C4-2B (cell line): ENCODE measurements around the gene RPL9.

Source experiments
- H3K27ac ChIP-seq: fragments of 450-650 bp; 2 replicates; pipeline ENCODE4 v1.5.1; 2017
- ZFX ChIP-seq: fragments of 450-650 bp; IDR thresholded peaks from 2 replicates; pipeline ENCODE4 v1.6.1; 2017
- TF ChIP-seq, protein P1 (sequence below): fragments of 450-650 bp; conservative IDR thresholded peaks from 2 replicates; pipeline ENCODE4 v1.5.1; 2017; ENCODE audit warnings: mild to moderate bottlenecking

The RPL9 gene

GRCh38 chr4:39495446-39496213 is 36.9 kb upstream of the RPL9 start:
- no peak overlapping the region for H3K27ac ChIP-seq
- no peak for TF ChIP-seq ZFX
- TF ChIP-seq, protein P1, sequence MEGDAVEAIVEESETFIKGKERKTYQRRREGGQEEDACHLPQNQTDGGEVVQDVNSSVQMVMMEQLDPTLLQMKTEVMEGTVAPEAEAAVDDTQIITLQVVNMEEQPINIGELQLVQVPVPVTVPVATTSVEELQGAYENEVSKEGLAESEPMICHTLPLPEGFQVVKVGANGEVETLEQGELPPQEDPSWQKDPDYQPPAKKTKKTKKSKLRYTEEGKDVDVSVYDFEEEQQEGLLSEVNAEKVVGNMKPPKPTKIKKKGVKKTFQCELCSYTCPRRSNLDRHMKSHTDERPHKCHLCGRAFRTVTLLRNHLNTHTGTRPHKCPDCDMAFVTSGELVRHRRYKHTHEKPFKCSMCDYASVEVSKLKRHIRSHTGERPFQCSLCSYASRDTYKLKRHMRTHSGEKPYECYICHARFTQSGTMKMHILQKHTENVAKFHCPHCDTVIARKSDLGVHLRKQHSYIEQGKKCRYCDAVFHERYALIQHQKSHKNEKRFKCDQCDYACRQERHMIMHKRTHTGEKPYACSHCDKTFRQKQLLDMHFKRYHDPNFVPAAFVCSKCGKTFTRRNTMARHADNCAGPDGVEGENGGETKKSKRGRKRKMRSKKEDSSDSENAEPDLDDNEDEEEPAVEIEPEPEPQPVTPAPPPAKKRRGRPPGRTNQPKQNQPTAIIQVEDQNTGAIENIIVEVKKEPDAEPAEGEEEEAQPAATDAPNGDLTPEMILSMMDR, result no peak

GRCh38 chr4:39494354-39494753 is 35.6 kb upstream of the RPL9 start:
- TF ChIP-seq ZFX, result no peak
- TF ChIP-seq, protein P1, result no peak
- H3K27ac ChIP-seq, result no peak overlapping the region

DNA sequence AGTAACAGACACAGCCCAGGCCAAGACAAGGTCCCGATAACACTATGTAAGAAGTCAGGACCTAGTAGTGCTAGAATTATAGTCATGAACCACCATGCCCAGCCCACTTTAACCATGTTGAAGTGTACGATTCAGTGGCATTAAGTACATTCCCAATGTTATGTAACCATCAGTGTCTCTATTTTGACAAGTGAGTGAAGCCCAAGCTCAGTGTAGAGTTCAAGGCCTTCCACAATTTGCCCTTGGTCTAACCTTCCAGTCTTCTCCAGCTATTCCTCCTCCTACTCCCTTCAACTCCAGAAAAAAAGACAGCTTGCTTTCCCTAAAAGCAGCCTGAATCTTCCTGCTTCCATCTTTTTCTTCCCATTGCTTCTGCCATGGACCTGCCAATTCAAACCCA is 31.6 kb upstream of the RPL9 start:
- H3K27ac ChIP-seq, result no peak overlapping the region
- TF ChIP-seq, protein P1, result no peak
- no peak for TF ChIP-seq ZFX

DNA sequence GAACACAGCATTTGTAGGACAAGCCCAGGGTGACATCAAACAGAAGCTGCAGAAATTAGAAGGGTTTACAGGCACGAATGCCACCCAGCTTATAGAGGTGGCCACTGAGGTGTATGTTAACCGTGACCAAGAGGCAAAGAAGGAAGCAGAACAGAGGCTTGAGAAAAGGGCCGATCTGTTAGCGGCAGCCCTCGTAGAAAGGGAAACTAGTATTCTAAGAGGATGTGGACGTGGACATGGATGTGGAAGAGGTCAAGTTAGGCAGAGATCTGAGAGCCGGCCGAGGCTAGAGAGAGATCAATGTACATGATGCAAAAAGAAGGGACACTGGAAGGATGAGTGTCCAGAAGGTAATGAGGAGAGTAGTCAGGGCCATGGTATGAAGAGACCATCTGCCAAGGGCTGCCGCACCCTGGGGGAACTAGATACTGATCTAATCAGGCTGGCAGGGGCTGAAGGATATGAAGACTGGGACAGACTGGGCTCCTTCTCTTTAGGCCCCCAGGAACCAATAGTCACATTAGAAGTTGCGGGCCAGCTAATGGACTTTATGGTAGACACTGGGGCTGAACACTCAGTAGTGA is 27.6 kb upstream of the RPL9 start:
- TF ChIP-seq ZFX, result no peak
- TF ChIP-seq, protein P1, result no peak
- no peak overlapping the region for H3K27ac ChIP-seq

- TF ChIP-seq, protein P1, result no peak
- TF ChIP-seq ZFX, result no peak
Measured at GRCh38 chr4:39484582-39485272, 26.0 kb upstream of the RPL9 start.

DNA sequence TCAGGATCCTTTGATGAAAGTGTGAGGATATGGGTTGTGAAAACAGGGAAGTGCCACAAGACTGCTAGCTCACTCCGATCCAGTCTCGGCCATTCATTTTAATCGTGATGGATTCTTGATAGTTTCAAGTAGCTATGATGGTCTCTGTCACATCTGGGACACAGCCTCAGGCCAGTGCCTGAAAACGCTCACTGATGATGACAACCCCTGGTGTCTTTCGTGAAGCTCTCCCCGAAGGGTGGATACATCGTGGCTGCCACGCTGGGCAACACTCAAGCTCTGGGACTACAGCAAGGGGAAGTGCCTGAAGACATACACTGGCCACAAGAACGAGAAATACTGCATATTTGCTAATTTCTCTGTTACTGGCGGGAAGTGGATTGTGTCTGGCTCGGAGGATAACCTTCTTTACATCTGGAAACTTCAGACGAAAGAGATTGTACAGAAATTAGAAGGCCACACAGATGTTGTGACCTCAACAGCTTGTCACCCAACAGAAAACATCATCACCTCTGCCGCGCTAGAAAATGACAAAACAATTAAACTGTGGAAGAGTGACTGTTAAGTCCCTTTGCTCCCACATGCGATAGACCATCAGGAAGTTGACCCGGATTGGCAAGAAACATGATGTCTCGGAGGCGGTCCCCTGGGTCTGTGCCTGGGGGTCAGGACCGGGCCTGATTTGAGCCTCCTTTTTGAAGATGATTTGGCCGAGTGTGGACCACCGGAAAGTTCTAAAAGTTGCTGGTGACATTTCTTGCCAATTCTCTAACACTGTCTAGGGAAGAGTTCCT is 22.4 kb upstream of the RPL9 start:
- H3K27ac ChIP-seq, result no peak overlapping the region
- TF ChIP-seq, protein P1, result no peak
- TF ChIP-seq ZFX, result no peak

More at GRCh38 chr4:39484582-39485272, 26.0 kb upstream of the RPL9 start:
- no peak overlapping the region for H3K27ac ChIP-seq
